GM23248 (cell line): ENCODE results near the gene P2RY2. TPM values are rescaled to one million over a fixed set of nuclear protein-coding genes. Genes with fewer than 3 reads are reported as not detected.

Experiments used
- DNase-seq: peaks from one replicate; pipeline ENCODE4 v3.0.0-alpha.2; 2015
- H2AFZ ChIP-seq: fragments of 200-600 bp; sonication (generic); 2 replicates; pipeline ENCODE4 v1.6.1; 2016; ENCODE audit warnings: antibody characterized with exemption
- H3F3A ChIP-seq: fragments of 200-600 bp; sonication (generic); 2 replicates; pipeline ENCODE4 v1.6.1; 2016; ENCODE audit warnings: mild to moderate bottlenecking, antibody characterized with exemption, mixed run types; ENCODE audit not compliant: insufficient read depth
- H3K27ac ChIP-seq: fragments of 200-600 bp; sonication (generic); 2 replicates; pipeline ENCODE4 v1.5.1; 2016; ENCODE audit warnings: mild to moderate bottlenecking
- H3K27me3 ChIP-seq: fragments of 200-600 bp; sonication (generic); replicated peaks from 2 replicates; pipeline ENCODE4 v1.6.1; 2016; ENCODE audit warnings: mild to moderate bottlenecking; ENCODE audit not compliant: insufficient read depth
- H3K36me3 ChIP-seq: fragments of 200-600 bp; sonication (generic); 2 replicates; pipeline ENCODE4 v1.6.1; 2016; ENCODE audit warnings: low read depth, mild to moderate bottlenecking
- H3K4me1 ChIP-seq: fragments of 200-600 bp; sonication (generic); 2 replicates; pipeline ENCODE4 v1.6.1; 2016; ENCODE audit warnings: mild to moderate bottlenecking; ENCODE audit not compliant: insufficient read depth
- H3K4me2 ChIP-seq: fragments of 200-600 bp; sonication (generic); one replicate; pipeline ENCODE4 v1.6.1; 2016; ENCODE audit warnings: mild to moderate bottlenecking; ENCODE audit not compliant: unreplicated experiment
- H3K4me3 ChIP-seq: fragments of 200-600 bp; sonication (generic); 2 replicates; pipeline ENCODE4 v1.5.1; 2016; ENCODE audit warnings: mild to moderate bottlenecking
- H3K79me2 ChIP-seq: fragments of 200-600 bp; sonication (generic); 2 replicates; pipeline ENCODE4 v1.6.1; 2016; ENCODE audit warnings: mild to moderate bottlenecking; ENCODE audit not compliant: insufficient read depth
- H3K9ac ChIP-seq: fragments of 200-600 bp; sonication (generic); 2 replicates; pipeline ENCODE4 v1.6.1; 2016; ENCODE audit warnings: mild to moderate bottlenecking
- H3K9me2 ChIP-seq: fragments of 200-600 bp; sonication (generic); 2 replicates; pipeline ENCODE4 v1.6.1; 2016; ENCODE audit warnings: mixed run types, mild to moderate bottlenecking, moderate library complexity; ENCODE audit not compliant: insufficient read depth
- H3K9me3 ChIP-seq: fragments of 200-600 bp; sonication (generic); one replicate; pipeline ENCODE4 v1.6.1; 2017; ENCODE audit warnings: low read depth
- H4K20me1 ChIP-seq: fragments of 200-600 bp; sonication (generic); 2 replicates; pipeline ENCODE4 v1.6.0; 2016; ENCODE audit not compliant: insufficient read depth
- EZH2 ChIP-seq: fragments of 200-600 bp; sonication (generic); IDR thresholded peaks from 2 replicates; pipeline ENCODE4 v1.6.1; 2018; ENCODE audit warnings: antibody characterized with exemption, mild to moderate bottlenecking; ENCODE audit not compliant: insufficient read depth, poor library complexity, severe bottlenecking
- EZH2phosphoT487 ChIP-seq: fragments of 200-600 bp; sonication (generic); IDR thresholded peaks from 2 replicates; pipeline ENCODE4 v1.6.1; 2018; ENCODE audit warnings: antibody characterized with exemption, moderate library complexity, mild to moderate bottlenecking, low read depth; ENCODE audit not compliant: insufficient read depth
- WGBS, 2 experiments: methylation state at CpG; one replicate each; pipeline ENCODE4 v1.1.6; 2015 to 2017; ENCODE audit warnings: low lambda C conversion rate in 2 of 2, low coverage in 1 of 2; ENCODE audit errors: missing lambda C conversion rate in 2 of 2; 5-methylcytosine and 5-hydroxymethylcytosine counted together
- in situ Hi-C: fragments of 300-500 bp; cut with MboI; formaldehyde crosslinking; loops from 2 replicates; pipeline ENCODE4 v1.15.0; 2020
- polyA plus RNA-seq: library from polyadenylated mRNA; unstranded; fragments of >200 nt; fragmentation: Nextera tagmentation; extraction: Ambion mirVana; gene quantifications from 2 replicates; pipeline ENCODE4 v1.2.1, GENCODE V29; 2016
- total RNA-seq: library from RNA; depleted of rRNA; stranded (reverse); fragments of >200 nt; shearing (Covaris generic); gene quantifications from 2 replicates; pipeline ENCODE4 v1.2.3, GENCODE V29; 2014

Gene P2RY2
- total and polyA plus RNA-seq, 2 experiments from 2014 or later = not detected

DNA sequence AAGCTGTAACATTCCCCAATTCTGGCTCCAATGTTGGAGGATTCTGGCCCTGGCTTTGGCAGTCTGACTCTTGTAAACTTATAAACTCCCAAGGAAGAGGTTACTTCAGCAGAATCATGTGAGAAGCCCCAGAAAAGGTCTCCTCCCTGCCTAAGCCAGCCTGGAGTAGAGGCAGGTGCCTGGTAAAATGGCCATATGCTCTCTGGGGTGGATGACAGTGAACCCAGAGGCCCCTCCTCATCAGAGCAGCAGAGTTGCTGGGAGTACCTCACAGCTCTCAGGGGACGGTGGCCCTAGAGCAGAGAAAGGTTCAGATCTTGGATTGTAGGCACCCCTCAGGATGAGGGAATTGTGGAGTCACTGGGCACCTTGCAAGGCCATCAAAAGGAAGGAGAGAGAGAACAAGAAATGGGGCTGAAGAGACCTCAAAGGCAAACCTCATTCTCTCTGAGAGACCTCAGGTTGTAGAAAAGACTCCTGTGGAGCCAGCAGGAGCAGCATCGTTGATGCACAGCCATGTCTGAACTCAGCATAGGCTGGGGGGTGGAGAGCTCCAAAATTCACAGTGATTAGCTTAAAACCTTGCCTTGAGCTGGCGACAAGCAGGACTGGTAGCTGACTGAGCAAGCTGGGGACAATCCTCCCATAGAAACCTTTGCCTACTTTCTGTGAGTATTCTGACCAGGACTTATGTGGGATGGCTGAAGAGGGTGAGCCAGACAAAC lies 49.2 kb downstream of the P2RY2 start:
- TF ChIP-seq EZH2 = no peak
- no peak for TF ChIP-seq EZH2phosphoT487
- Histone ChIP-seq H3K27me3 (no peaks in the 10 kb centered on the region), H3K27ac (no peak overlapping the region), H3K36me3 (no peaks in the 10 kb centered on the region), H3K4me3 (no peak overlapping the region), H3K4me1 (no peaks in the 10 kb centered on the region), H3K9me2 (no peaks in the 10 kb centered on the region), H3K9ac (no peak overlapping the region), H2AFZ (no peak overlapping the region), H3F3A (peaks cover 12% of the 10 kb centered on the region; the same call in 1 of the 2 replicates), H3K4me2 (no peak overlapping the region), H3K9me3 (no peaks in the 10 kb centered on the region), H4K20me1 (no peaks in the 10 kb centered on the region), H3K79me2 (no peaks in the 10 kb centered on the region)
- no peak for DNase-seq
- 49 to 50% methylated on average over 3 of the region's 3 CpGs for WGBS, 2 experiments
- in situ Hi-C loops = no loop called here

DNA sequence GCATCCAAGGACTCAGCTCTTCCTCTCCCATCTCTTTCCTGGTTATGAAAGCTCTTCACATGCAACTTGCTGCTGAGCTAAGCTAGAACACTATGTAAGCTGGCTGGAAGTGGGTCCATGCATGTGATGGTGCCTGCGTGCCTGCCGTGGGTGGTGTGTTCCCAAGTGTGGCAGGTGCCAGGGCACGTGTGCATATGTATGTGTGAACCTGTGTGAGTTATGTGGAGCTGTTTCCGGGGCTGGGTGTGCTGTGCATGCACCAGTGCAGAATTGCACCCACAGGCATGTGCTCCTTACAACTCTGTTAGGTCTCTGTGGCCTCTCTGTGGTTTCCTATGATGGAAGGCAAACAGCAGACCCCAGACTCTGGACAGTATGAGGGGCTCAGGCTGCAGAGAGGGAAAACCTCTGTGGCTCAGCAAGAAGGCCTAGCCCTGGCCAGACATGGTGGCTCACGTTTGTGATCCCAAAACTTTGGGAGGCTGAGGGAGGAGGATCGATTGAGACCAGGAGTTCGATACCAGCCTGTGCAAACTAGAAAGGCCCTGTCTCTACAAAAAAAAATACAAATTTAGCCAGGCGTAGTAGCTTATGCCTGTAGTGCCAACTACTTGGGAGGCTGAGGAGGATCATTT lies 49.9 kb downstream of the P2RY2 start:
- Histone ChIP-seq H3K36me3 (no peaks in the 10 kb centered on the region), H3K4me1 (no peaks in the 10 kb centered on the region), H3K79me2 (no peaks in the 10 kb centered on the region), H3K4me2 (no peak overlapping the region), H3K4me3 (no peak overlapping the region), H3K9me2 (no peaks in the 10 kb centered on the region), H3F3A (peaks cover 11% of the 10 kb centered on the region; the same call in 1 of the 2 replicates), H3K9ac (no peak overlapping the region), H2AFZ (no peak overlapping the region), H3K27me3 (no peaks in the 10 kb centered on the region), H4K20me1 (no peaks in the 10 kb centered on the region), H3K9me3 (no peaks in the 10 kb centered on the region), H3K27ac (no peak overlapping the region)
- DNase-seq = no peak
- WGBS, 2 experiments = 51 to 59% methylated on average over 8 of the region's 8 CpGs
- no peak for TF ChIP-seq EZH2phosphoT487
- in situ Hi-C loops = no loop called here

DNA sequence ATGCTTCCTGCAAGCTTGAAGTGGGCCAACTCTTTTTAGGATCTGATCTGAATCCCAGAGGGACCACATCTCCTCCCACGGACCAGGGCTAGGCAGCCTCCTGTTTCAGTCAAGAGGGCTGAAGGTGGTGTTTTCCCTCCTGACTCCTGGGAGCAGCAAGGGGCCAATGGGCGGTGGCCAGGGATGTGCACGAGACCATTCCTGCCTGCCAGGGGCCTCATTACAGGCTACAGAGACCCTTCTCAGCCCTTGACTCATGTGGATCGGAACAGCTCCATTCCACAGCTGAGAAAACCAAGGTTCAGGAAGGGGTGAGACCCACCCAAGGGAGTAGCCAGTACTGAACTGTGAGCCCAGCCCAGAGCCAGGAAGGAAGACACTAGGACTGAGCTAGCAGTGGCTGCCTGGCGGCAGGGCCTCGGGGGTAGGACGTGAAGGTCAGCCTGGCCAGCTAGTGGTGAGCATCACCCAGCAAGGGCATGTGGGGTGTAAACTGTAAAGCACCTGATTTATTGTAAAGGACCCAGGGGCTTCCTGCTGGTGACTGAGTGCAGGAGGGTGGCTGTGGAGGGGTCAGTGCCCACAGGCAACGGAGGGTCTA lies 50.7 kb downstream of the P2RY2 start:
- Histone ChIP-seq H3K9me2 (no peaks in the 10 kb centered on the region), H4K20me1 (no peaks in the 10 kb centered on the region), H3K4me3 (no peak overlapping the region), H3K27me3 (no peaks in the 10 kb centered on the region), H3K79me2 (no peaks in the 10 kb centered on the region), H3K9ac (no peak overlapping the region), H3K9me3 (no peaks in the 10 kb centered on the region), H3K4me1 (no peaks in the 10 kb centered on the region), H3K27ac (no peak overlapping the region), H3K36me3 (no peaks in the 10 kb centered on the region), H3K4me2 (no peak overlapping the region), H2AFZ (no peak overlapping the region), H3F3A (peaks cover 7% of the 10 kb centered on the region; the same call in 1 of the 2 replicates)
- 73 to 78% methylated on average over 8 of the region's 8 CpGs for WGBS, 2 experiments
- DNase-seq = no peak
- TF ChIP-seq EZH2 (no peak), EZH2phosphoT487 (no peak)
- in situ Hi-C loops = no loop called here

DNA sequence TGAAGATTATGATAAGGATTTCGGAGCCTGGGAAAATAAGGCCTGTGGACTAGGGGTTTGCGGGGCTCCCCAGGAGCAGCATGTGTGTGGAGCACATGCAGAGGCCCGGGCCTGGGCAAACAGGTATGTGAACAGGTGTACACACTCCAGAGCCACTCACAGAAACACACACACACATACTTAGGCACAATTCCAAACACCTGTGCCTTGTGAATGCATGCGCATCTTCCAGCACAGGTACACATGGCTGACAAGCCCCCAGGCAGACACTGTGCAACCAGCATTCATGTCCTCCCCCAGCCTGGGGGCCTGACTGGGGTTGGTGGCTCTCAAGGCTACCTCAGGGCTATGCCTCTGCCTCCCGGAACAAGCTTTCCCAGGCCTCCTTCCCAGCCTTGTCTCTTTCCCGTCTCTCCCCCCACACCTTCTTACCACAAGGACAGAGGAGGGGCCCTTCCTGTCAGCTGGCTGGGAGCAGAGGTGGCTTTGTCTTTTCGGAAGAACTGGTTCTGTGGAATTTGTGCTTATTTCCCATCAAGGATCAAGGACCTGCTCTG lies 51.5 kb downstream of the P2RY2 start:
- Histone ChIP-seq H3K9ac (no peak overlapping the region), H3K4me1 (no peaks in the 10 kb centered on the region), H2AFZ (no peak overlapping the region), H3K9me2 (no peaks in the 10 kb centered on the region), H3K9me3 (no peaks in the 10 kb centered on the region), H3K27me3 (no peaks in the 10 kb centered on the region), H3K79me2 (no peaks in the 10 kb centered on the region), H3K27ac (no peak overlapping the region), H3K4me2 (no peak overlapping the region), H3K4me3 (no peak overlapping the region), H3F3A (0 out of 2 replicates have a peak, but pooled peaks cover 7% of the 10 kb centered on the region), H4K20me1 (no peaks in the 10 kb centered on the region), H3K36me3 (no peaks in the 10 kb centered on the region)
- DNase-seq = no peak
- in situ Hi-C loops = no loop called here
- TF ChIP-seq EZH2phosphoT487 (no peak), EZH2 (no peak)
- 84 to 86% methylated on average over 7 of the region's 7 CpGs for WGBS, 2 experiments
